ENCODE data around the gene DDX20. TPM values are rescaled to one million over a fixed set of nuclear protein-coding genes. Genes with fewer than 3 reads are reported as not detected.

The DDX20 gene
- polyA plus RNA-seq, 1 donor from 2014 or later: 26.5 TPM

DNA sequence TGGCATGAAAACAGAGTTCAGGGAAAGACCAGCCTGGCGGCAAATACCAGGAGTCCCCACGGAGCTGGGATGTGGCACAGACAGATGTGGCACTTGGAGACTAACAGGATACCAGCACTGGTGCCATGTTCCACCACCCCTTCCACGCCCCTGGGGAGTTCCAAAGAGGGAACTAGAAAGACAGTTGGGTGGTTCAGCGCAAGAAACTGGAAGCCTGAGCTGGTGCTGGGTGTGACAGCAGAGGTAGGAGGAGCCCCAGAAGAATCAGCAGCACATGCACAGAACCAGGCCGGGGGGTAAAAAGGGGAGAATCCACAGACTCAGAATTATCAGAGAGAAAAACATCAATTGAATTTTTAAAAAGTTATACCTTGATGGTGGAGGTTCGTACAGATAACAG, 22.4 kb downstream of the DDX20 start:
- no peak overlapping the region for H3K4me3 ChIP-seq (ENCODE audit: low read length)
- H3K27ac ChIP-seq (ENCODE audit: low read length): no peak overlapping the region
- H3K79me2 ChIP-seq (replicated peaks; ENCODE audit: insufficient read depth, low read length): no peaks in the 10 kb centered on the region
- H3K27me3 ChIP-seq (ENCODE audit: insufficient read depth, low read depth, low read length): no peaks in the 10 kb centered on the region
- no peaks in the 10 kb centered on the region for H3F3A ChIP-seq (ENCODE audit: insufficient read depth, low read length, poor library complexity, severe bottlenecking)
- no peak overlapping the region for H2AFZ ChIP-seq (ENCODE audit: low read depth, low read length)
- H3K4me2 ChIP-seq (ENCODE audit: low read length): no peak overlapping the region
- no peaks in the 10 kb centered on the region for H4K20me1 ChIP-seq (ENCODE audit: insufficient read depth)
- no peak overlapping the region for H3K9ac ChIP-seq (ENCODE audit: low read length)
- no peaks in the 10 kb centered on the region for H3K36me3 ChIP-seq (ENCODE audit: insufficient read depth, low read length)
- no peaks in the 10 kb centered on the region for H3K9me3 ChIP-seq (ENCODE audit: low read length)
- TF ChIP-seq MXI1 (conservative IDR thresholded peaks at IDR 0.05; ENCODE audit: poor library complexity, severe bottlenecking) (no peak), EZH2 (IDR thresholded peaks at IDR 0.05; ENCODE audit: borderline replicate concordance, insufficient read depth, low read length, poor library complexity, severe bottlenecking) (no peak)
- H3K9me2 ChIP-seq (ENCODE audit: insufficient read depth, low read length): no peaks in the 10 kb centered on the region

DNA sequence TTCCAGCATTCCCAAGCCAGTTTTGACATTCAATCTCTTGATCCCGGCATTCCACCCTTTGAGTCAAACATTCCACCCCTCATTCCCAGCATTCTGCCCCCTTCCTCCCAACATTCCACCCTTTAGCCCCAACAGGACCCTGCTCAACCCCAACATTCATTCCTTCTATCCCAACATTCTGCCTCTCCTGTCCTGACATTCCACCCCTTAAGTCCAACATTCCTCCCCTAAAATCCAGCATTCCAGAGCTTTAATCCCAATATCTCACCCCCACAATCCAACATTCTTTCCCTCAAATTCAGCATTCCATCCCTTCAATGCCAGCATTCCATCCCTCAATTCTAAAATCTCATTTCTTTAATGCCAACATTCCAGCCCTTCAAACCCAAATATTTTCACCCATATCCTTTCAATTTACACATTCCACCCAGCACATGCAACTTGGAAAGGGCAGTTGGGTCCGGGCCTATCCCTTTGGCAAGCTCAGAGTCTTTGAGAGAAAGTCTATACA, 22.9 kb downstream of the DDX20 start:
- Histone ChIP-seq H3K9ac (ENCODE audit: low read length) (no peak overlapping the region), H3K27me3 (ENCODE audit: insufficient read depth, low read depth, low read length) (no peaks in the 10 kb centered on the region), H3K9me3 (ENCODE audit: low read length) (no peaks in the 10 kb centered on the region), H3F3A (ENCODE audit: insufficient read depth, low read length, poor library complexity, severe bottlenecking) (no peaks in the 10 kb centered on the region), H3K36me3 (ENCODE audit: insufficient read depth, low read length) (no peaks in the 10 kb centered on the region), H2AFZ (ENCODE audit: low read depth, low read length) (no peak overlapping the region), H3K4me2 (ENCODE audit: low read length) (no peak overlapping the region), H3K79me2 (replicated peaks; ENCODE audit: insufficient read depth, low read length) (no peaks in the 10 kb centered on the region), H3K4me3 (ENCODE audit: low read length) (no peak overlapping the region), H3K9me2 (ENCODE audit: insufficient read depth, low read length) (no peaks in the 10 kb centered on the region), H4K20me1 (ENCODE audit: insufficient read depth) (no peaks in the 10 kb centered on the region), H3K27ac (ENCODE audit: low read length) (no peak overlapping the region)
- no peak for TF ChIP-seq SMC3 (conservative IDR thresholded peaks at IDR 0.05; ENCODE audit: poor library complexity)
- no peak for TF ChIP-seq EP300 (conservative IDR thresholded peaks at IDR 0.05; ENCODE audit: poor library complexity, severe bottlenecking)
- TF ChIP-seq TAF1 (IDR thresholded peaks at IDR 0.05; ENCODE audit: low read depth): no peak
- no peak for TF ChIP-seq RAD21 (conservative IDR thresholded peaks at IDR 0.05)
- TF ChIP-seq, protein P1, sequence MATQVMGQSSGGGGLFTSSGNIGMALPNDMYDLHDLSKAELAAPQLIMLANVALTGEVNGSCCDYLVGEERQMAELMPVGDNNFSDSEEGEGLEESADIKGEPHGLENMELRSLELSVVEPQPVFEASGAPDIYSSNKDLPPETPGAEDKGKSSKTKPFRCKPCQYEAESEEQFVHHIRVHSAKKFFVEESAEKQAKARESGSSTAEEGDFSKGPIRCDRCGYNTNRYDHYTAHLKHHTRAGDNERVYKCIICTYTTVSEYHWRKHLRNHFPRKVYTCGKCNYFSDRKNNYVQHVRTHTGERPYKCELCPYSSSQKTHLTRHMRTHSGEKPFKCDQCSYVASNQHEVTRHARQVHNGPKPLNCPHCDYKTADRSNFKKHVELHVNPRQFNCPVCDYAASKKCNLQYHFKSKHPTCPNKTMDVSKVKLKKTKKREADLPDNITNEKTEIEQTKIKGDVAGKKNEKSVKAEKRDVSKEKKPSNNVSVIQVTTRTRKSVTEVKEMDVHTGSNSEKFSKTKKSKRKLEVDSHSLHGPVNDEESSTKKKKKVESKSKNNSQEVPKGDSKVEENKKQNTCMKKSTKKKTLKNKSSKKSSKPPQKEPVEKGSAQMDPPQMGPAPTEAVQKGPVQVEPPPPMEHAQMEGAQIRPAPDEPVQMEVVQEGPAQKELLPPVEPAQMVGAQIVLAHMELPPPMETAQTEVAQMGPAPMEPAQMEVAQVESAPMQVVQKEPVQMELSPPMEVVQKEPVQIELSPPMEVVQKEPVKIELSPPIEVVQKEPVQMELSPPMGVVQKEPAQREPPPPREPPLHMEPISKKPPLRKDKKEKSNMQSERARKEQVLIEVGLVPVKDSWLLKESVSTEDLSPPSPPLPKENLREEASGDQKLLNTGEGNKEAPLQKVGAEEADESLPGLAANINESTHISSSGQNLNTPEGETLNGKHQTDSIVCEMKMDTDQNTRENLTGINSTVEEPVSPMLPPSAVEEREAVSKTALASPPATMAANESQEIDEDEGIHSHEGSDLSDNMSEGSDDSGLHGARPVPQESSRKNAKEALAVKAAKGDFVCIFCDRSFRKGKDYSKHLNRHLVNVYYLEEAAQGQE (IDR thresholded peaks at IDR 0.05; ENCODE audit: borderline replicate concordance): no peak
- TF ChIP-seq, protein P2, sequence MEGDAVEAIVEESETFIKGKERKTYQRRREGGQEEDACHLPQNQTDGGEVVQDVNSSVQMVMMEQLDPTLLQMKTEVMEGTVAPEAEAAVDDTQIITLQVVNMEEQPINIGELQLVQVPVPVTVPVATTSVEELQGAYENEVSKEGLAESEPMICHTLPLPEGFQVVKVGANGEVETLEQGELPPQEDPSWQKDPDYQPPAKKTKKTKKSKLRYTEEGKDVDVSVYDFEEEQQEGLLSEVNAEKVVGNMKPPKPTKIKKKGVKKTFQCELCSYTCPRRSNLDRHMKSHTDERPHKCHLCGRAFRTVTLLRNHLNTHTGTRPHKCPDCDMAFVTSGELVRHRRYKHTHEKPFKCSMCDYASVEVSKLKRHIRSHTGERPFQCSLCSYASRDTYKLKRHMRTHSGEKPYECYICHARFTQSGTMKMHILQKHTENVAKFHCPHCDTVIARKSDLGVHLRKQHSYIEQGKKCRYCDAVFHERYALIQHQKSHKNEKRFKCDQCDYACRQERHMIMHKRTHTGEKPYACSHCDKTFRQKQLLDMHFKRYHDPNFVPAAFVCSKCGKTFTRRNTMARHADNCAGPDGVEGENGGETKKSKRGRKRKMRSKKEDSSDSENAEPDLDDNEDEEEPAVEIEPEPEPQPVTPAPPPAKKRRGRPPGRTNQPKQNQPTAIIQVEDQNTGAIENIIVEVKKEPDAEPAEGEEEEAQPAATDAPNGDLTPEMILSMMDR (IDR thresholded peaks at IDR 0.05; ENCODE audit: poor library complexity, severe bottlenecking): no peak
- TF ChIP-seq MXI1 (conservative IDR thresholded peaks at IDR 0.05; ENCODE audit: poor library complexity, severe bottlenecking): no peak
- no peak for TF ChIP-seq EZH2 (IDR thresholded peaks at IDR 0.05; ENCODE audit: borderline replicate concordance, insufficient read depth, low read length, poor library complexity, severe bottlenecking)
- TF ChIP-seq POLR2AphosphoS5 (IDR thresholded peaks at IDR 0.05): no peak

Measured in neural cell (in vitro differentiated cells).